ENCODE results near the gene TRIM44. TPM values are rescaled to one million over a fixed set of nuclear protein-coding genes. Genes with fewer than 3 reads are reported as not detected.
"Not testable (repeated sequence)": the region's sequence is repeated elsewhere in the genome, so short reads cannot be mapped to it uniquely, and the experiment has no call there.

Gene TRIM44
- total RNA-seq, 5 donors from 2014 or later (not counting 1 experiment from before 2014, with no cell fraction given) = 39.8 to 58.4 (median 51.7) TPM

DNA sequence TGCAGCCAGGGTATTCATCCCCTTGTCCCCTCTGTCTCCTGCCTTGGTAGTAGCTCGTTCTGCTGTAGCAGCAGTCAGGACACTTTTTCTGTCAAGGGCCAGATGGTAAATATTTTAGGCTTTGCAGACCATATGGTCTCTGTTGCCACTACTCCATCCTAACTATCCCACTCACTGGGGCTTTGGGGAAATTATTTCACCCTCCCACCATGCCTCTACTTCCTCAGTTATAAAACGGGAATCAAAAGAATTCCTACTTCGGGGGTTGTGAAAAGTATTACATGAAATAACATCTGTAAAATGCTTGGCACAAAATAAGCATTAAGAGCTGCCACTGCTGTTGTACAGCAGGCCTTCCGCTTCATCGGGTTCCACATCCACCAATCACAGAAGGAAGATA is 191.4 kb downstream of the TRIM44 start:
- ChIA-PET POLR2A (no interaction called here), CTCF (no interaction called here)
- H3K27me3 ChIP-seq (replicated peaks in 1 of 2; ENCODE audit: control insufficient read depth in 2 of 2, extremely low read depth in 1 of 2, insufficient read depth in 2 of 2, low read length in 1 of 2) = peaks cover 0 to 6% of the 10 kb centered on the region in 2 experiments
- no peak overlapping the region for H3K4me3 Mint-ChIP-seq
- no peaks in the 10 kb centered on the region for H3K9me3 Mint-ChIP-seq
- H3K27ac ChIP-seq (ENCODE audit: low read length) = no peak overlapping the region
- H3K9me3 ChIP-seq = no peaks in the 10 kb centered on the region
- DNase-seq (no peak), ATAC-seq (replicated peaks in 1 of 4) (no peak)
- H3K36me3 ChIP-seq (ENCODE audit: control insufficient read depth in 2 of 2, extremely low read depth in 1 of 2, insufficient read depth in 1 of 2, low read length in 1 of 2) = no peaks in the 10 kb centered on the region
- no peaks in the 10 kb centered on the region for H3K4me1 Mint-ChIP-seq
- H3K4me1 ChIP-seq (ENCODE audit: control insufficient read depth in 1 of 2, extremely low read depth in 1 of 2, insufficient read depth in 2 of 2, low read length in 2 of 2) = no peaks in the 10 kb centered on the region
- H3K27ac Mint-ChIP-seq = no peak overlapping the region
- peaks cover 3 to 11% of the 10 kb centered on the region in 2 donors for H3K27me3 Mint-ChIP-seq
- no peaks in the 10 kb centered on the region for H3K36me3 Mint-ChIP-seq
- no peak overlapping the region for H3K4me3 ChIP-seq (ENCODE audit: control insufficient read depth in 1 of 2, extremely low read depth in 1 of 2, low read length in 1 of 2)
- WGBS (ENCODE audit: insufficient coverage) = no CpG with 5 or more reads among the region's 5 CpGs

DNA sequence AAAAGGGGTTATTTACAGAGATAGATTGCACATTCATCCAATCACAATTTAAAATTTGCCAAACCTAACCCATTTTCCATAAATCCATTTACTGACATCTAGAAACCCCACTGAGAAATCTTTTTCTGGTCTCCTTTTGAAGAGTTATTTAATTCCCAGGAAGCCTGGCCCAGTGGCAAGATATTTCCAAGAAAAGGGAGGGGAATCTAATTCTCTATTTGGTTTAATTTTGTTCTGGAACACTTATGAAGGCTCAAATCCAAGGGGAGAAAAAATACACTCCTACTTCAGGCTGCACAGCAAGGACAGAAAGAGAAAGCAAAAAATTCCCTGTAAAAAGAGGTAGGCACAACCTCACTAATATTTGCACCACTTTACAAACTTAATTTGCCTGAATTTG is 193.1 kb downstream of the TRIM44 start:
- ChIA-PET POLR2A (no interaction called here), CTCF (no interaction called here)
- no peak for DNase-seq
- Mint-ChIP-seq H3K4me1 (no peaks in the 10 kb centered on the region), H3K27me3 (peaks cover 0 to 1% of the 10 kb centered on the region in 2 donors), H3K4me3 (no peak overlapping the region), H3K27ac (no peak overlapping the region), H3K36me3 (no peaks in the 10 kb centered on the region), H3K9me3 (no peaks in the 10 kb centered on the region)
- no peak overlapping the region for H3K4me3 ChIP-seq (ENCODE audit: control insufficient read depth in 1 of 2, extremely low read depth in 1 of 2, low read length in 1 of 2)
- H3K36me3 ChIP-seq (ENCODE audit: control insufficient read depth in 2 of 2, extremely low read depth in 1 of 2, insufficient read depth in 1 of 2, low read length in 1 of 2) = no peaks in the 10 kb centered on the region
- H3K9me3 ChIP-seq = no peaks in the 10 kb centered on the region
- no peak overlapping the region for H3K27ac ChIP-seq (ENCODE audit: low read length)
- no peaks in the 10 kb centered on the region for H3K4me1 ChIP-seq (ENCODE audit: control insufficient read depth in 1 of 2, extremely low read depth in 1 of 2, insufficient read depth in 2 of 2, low read length in 2 of 2)
- H3K27me3 ChIP-seq (replicated peaks in 1 of 2; ENCODE audit: control insufficient read depth in 2 of 2, extremely low read depth in 1 of 2, insufficient read depth in 2 of 2, low read length in 1 of 2) = peaks cover 0 to 3% of the 10 kb centered on the region in 2 experiments
- no peak for ATAC-seq (replicated peaks in 1 of 4)

DNA sequence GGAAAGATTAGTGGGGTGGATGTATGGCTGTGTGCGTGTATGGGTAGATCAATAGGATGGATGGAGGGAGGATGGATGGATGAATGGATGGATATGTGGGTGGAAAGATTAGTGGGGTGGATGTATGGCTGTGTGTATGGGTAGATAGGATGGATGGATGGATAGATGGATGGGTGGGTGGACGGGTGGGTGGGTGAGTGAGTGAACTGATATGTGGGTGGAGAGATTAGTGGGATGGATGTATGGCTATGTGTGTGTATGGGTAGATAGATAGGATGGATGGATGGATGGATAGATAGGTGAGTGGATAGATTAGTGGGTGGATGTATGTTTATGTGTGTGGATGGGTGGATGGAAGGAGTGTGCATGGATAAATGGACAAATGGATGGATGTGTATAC is 193.7 kb downstream of the TRIM44 start:
- ATAC-seq (replicated peaks in 1 of 4) (no peak), DNase-seq (no peak)
- H3K4me1 Mint-ChIP-seq = no peaks in the 10 kb centered on the region
- H3K36me3 Mint-ChIP-seq = no peaks in the 10 kb centered on the region
- H3K4me1 ChIP-seq (ENCODE audit: control insufficient read depth in 1 of 2, extremely low read depth in 1 of 2, insufficient read depth in 2 of 2, low read length in 2 of 2) = no peaks in the 10 kb centered on the region
- no peaks in the 10 kb centered on the region for H3K9me3 ChIP-seq
- no peak overlapping the region for H3K27ac Mint-ChIP-seq
- no peak overlapping the region for H3K27ac ChIP-seq (ENCODE audit: low read length)
- H3K4me3 Mint-ChIP-seq = no peak overlapping the region
- no peaks in the 10 kb centered on the region for H3K36me3 ChIP-seq (ENCODE audit: control insufficient read depth in 2 of 2, extremely low read depth in 1 of 2, insufficient read depth in 1 of 2, low read length in 1 of 2)
- H3K9me3 Mint-ChIP-seq = no peaks in the 10 kb centered on the region
- ChIA-PET POLR2A (no interaction called here), CTCF (no interaction called here)
- H3K27me3 Mint-ChIP-seq = peaks cover 0 to 1% of the 10 kb centered on the region in 2 donors
- peaks cover 0 to 6% of the 10 kb centered on the region in 2 experiments for H3K27me3 ChIP-seq (replicated peaks in 1 of 2; ENCODE audit: control insufficient read depth in 2 of 2, extremely low read depth in 1 of 2, insufficient read depth in 2 of 2, low read length in 1 of 2)
- 67% methylated on average over 2 of the region's 2 CpGs for WGBS (ENCODE audit: insufficient coverage)
- H3K4me3 ChIP-seq (ENCODE audit: control insufficient read depth in 1 of 2, extremely low read depth in 1 of 2, low read length in 1 of 2) = no peak overlapping the region

DNA sequence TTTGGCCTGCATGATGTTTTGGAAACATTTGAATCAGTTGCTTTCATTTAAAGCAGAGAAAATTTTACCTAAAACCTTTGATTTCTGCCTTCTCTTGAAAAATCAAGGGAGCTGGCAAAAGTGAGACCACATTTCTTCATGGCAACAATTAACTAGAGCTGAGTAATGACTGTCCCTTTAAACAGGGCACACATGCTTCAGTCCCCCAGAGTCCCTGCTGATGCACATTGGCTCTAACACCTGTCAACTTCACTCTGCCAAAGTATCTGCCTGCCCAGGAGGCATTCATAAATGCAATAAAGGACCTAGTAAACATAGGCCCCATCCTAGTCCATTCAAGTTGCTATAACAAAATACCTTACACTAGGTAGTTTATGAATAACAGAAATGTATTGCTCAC is 194.2 kb downstream of the TRIM44 start:
- Mint-ChIP-seq H3K9me3 (no peaks in the 10 kb centered on the region), H3K27ac (no peak overlapping the region), H3K4me1 (no peaks in the 10 kb centered on the region), H3K36me3 (no peaks in the 10 kb centered on the region), H3K27me3 (peaks cover 0 to 4% of the 10 kb centered on the region in 2 donors), H3K4me3 (no peak overlapping the region)
- no peaks in the 10 kb centered on the region for H3K9me3 ChIP-seq
- no peak overlapping the region for H3K27ac ChIP-seq (ENCODE audit: low read length)
- POLR2A ChIA-PET = no interaction called here
- H3K27me3 ChIP-seq (replicated peaks in 1 of 2; ENCODE audit: control insufficient read depth in 2 of 2, extremely low read depth in 1 of 2, insufficient read depth in 2 of 2, low read length in 1 of 2) = peaks cover 0 to 7% of the 10 kb centered on the region in 2 experiments
- ATAC-seq (replicated peaks in 1 of 4) (no peak), DNase-seq (no peak)
- no peaks in the 10 kb centered on the region for H3K36me3 ChIP-seq (ENCODE audit: control insufficient read depth in 2 of 2, extremely low read depth in 1 of 2, insufficient read depth in 1 of 2, low read length in 1 of 2)
- no peaks in the 10 kb centered on the region for H3K4me1 ChIP-seq (ENCODE audit: control insufficient read depth in 1 of 2, extremely low read depth in 1 of 2, insufficient read depth in 2 of 2, low read length in 2 of 2)
- CTCF ChIA-PET = no interaction called here
- H3K4me3 ChIP-seq (ENCODE audit: control insufficient read depth in 1 of 2, extremely low read depth in 1 of 2, low read length in 1 of 2) = no peak overlapping the region

DNA sequence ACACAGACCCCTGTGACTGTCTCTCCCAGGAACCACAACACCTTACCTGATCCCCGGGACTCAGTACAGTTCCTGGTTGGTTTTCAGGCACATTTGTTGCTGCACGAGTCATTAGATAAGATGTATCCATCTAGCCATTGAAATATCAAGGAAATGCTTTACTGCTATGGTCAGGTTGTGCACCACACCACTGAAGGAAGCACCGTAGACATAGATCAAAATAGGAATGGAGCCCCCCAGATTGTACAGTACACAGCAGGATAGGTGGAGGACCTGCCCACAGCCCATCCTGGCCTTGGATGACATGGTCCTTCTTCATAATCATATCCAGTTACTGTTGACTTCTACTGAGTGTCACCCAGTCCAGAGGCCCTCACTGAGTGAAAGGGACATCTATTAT is 195.3 kb downstream of the TRIM44 start:
- no peak overlapping the region for H3K27ac ChIP-seq (ENCODE audit: low read length)
- 100% methylated on average over 1 of the region's 3 CpGs for WGBS (ENCODE audit: insufficient coverage)
- Mint-ChIP-seq H3K4me1 (no peaks in the 10 kb centered on the region), H3K27ac (no peak overlapping the region), H3K9me3 (no peaks in the 10 kb centered on the region), H3K27me3 (peaks cover under 1 to 5% of the 10 kb centered on the region in 2 donors), H3K4me3 (no peak overlapping the region), H3K36me3 (no peaks in the 10 kb centered on the region)
- peaks cover 0 to 4% of the 10 kb centered on the region in 2 experiments for H3K27me3 ChIP-seq (replicated peaks in 1 of 2; ENCODE audit: control insufficient read depth in 2 of 2, extremely low read depth in 1 of 2, insufficient read depth in 2 of 2, low read length in 1 of 2)
- no peak overlapping the region for H3K4me3 ChIP-seq (ENCODE audit: control insufficient read depth in 1 of 2, extremely low read depth in 1 of 2, low read length in 1 of 2)
- ChIA-PET POLR2A (no interaction called here), CTCF (no interaction called here)
- no peak for DNase-seq
- ATAC-seq (replicated peaks in 1 of 4) = no peak
- no peaks in the 10 kb centered on the region for H3K4me1 ChIP-seq (ENCODE audit: control insufficient read depth in 1 of 2, extremely low read depth in 1 of 2, insufficient read depth in 2 of 2, low read length in 2 of 2)
- H3K36me3 ChIP-seq (ENCODE audit: control insufficient read depth in 2 of 2, extremely low read depth in 1 of 2, insufficient read depth in 1 of 2, low read length in 1 of 2) = no peaks in the 10 kb centered on the region
- no peaks in the 10 kb centered on the region for H3K9me3 ChIP-seq

DNA sequence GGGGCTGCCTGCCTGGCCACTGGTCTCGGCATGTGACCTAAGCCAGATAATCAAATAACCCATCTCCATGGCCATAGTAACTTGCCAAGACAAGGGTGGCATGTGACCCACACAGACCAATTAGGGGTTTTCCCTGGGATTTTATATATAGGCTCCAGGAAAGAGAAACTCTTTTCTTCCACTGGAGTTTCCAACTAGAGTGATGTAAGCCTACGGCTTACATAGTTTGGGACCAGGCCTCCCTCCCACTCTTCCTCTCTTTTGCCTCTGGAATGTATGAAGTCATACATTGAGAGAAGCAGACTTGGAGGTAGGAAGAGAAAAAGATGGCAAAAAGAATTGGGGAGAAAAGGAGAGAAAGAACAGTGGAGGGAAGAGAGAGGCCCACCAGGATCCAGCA is 196.7 kb downstream of the TRIM44 start:
- POLR2A ChIA-PET = no interaction called here
- Mint-ChIP-seq H3K27me3 (peaks cover 9 to 13% of the 10 kb centered on the region in 2 donors), H3K4me1 (no peaks in the 10 kb centered on the region), H3K9me3 (peaks cover 0 to 6% (median 4%) of the 10 kb centered on the region in 3 donors), H3K4me3 (no peak overlapping the region), H3K36me3 (no peaks in the 10 kb centered on the region), H3K27ac (no peak overlapping the region)
- Histone ChIP-seq H3K4me1 (ENCODE audit: control insufficient read depth in 1 of 2, extremely low read depth in 1 of 2, insufficient read depth in 2 of 2, low read length in 2 of 2) (no peaks in the 10 kb centered on the region), H3K36me3 (ENCODE audit: control insufficient read depth in 2 of 2, extremely low read depth in 1 of 2, insufficient read depth in 1 of 2, low read length in 1 of 2) (no peaks in the 10 kb centered on the region), H3K27ac (ENCODE audit: low read length) (no peak overlapping the region), H3K27me3 (replicated peaks in 1 of 2; ENCODE audit: control insufficient read depth in 2 of 2, extremely low read depth in 1 of 2, insufficient read depth in 2 of 2, low read length in 1 of 2) (peaks cover 0 to 4% of the 10 kb centered on the region in 2 experiments), H3K4me3 (ENCODE audit: control insufficient read depth in 1 of 2, extremely low read depth in 1 of 2, low read length in 1 of 2) (no peak overlapping the region), H3K9me3 (no peaks in the 10 kb centered on the region)
- DNase-seq = no peak
- WGBS (ENCODE audit: insufficient coverage) = no CpG with 5 or more reads among the region's 2 CpGs
- CTCF ChIA-PET = no interaction called here
- ATAC-seq (replicated peaks in 1 of 4) = no peak

DNA sequence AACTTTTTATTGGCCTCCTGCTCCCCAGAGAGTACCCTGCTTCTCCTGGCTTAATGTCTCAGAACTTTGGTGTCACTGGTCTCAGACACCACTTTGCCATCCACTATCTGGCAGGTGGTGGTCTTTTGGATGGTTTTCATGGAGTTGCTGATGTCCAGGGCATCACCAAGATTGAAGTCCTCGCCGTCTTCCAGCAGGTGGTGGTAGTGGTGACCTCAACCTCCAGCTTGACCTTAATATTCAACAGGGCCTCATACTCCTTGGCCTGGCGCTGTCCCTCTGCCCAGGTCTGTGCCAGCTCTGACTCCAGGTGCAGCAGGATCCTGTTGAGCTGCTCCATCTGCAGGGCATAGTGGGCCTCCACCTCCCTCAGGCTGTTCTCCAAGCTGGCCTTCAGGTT is 197.6 kb downstream of the TRIM44 start:
- H3K4me3 Mint-ChIP-seq; H3K36me3 ChIP-seq (ENCODE audit: control insufficient read depth in 2 of 2, extremely low read depth in 1 of 2, insufficient read depth in 1 of 2, low read length in 1 of 2); POLR2A ChIA-PET; H3K27ac Mint-ChIP-seq; H3K4me1 Mint-ChIP-seq; H3K9me3 ChIP-seq; H3K27me3 ChIP-seq (replicated peaks in 1 of 2; ENCODE audit: control insufficient read depth in 2 of 2, extremely low read depth in 1 of 2, insufficient read depth in 2 of 2, low read length in 1 of 2); H3K4me3 ChIP-seq (ENCODE audit: control insufficient read depth in 1 of 2, extremely low read depth in 1 of 2, low read length in 1 of 2); H3K9me3 Mint-ChIP-seq; H3K27ac ChIP-seq (ENCODE audit: low read length); DNase-seq; CTCF ChIA-PET; ATAC-seq (replicated peaks in 1 of 4); H3K36me3 Mint-ChIP-seq; H3K4me1 ChIP-seq (ENCODE audit: control insufficient read depth in 1 of 2, extremely low read depth in 1 of 2, insufficient read depth in 2 of 2, low read length in 2 of 2): not testable (repeated sequence)
- 67% methylated on average over 3 of the region's 3 CpGs for WGBS (ENCODE audit: insufficient coverage)
- H3K27me3 Mint-ChIP-seq = peaks cover 9 to 15% of the 10 kb centered on the region in 2 donors

All from T-cell (primary cell).